ENCODE results near the gene OAS1. TPM values are rescaled to one million over a fixed set of nuclear protein-coding genes. Genes with fewer than 3 reads are reported as not detected.

The OAS1 gene
- total RNA-seq, 1 donor from 2014 or later, result 19.1 TPM

- Mint-ChIP-seq H3K36me3 (no peaks in the 10 kb centered on the region), H3K27ac (no peak overlapping the region), H3K4me1 (ENCODE audit: unreplicated experiment) (no peaks in the 10 kb centered on the region), H3K9me3 (no peaks in the 10 kb centered on the region), H3K27me3 (peaks cover 73% of the 10 kb centered on the region), H3K4me3 (no peak overlapping the region)
- DNase-seq (ENCODE audit: extremely low spot score, unreplicated experiment), result no peak
- no peak for TF ChIP-seq CTCF (conservative IDR thresholded peaks at IDR 0.05)
Measured at GRCh38 chr12:112876506-112876905, 30.3 kb upstream of the OAS1 start.

GRCh38 chr12:112877006-112877405 lies 29.8 kb upstream of the OAS1 start:
- H3K36me3 Mint-ChIP-seq, result no peaks in the 10 kb centered on the region
- no peaks in the 10 kb centered on the region for H3K9me3 Mint-ChIP-seq
- no peak for DNase-seq (ENCODE audit: extremely low spot score, unreplicated experiment)
- no peak for TF ChIP-seq CTCF (conservative IDR thresholded peaks at IDR 0.05)
- H3K27me3 Mint-ChIP-seq, result peaks cover 73% of the 10 kb centered on the region
- no peak overlapping the region for H3K27ac Mint-ChIP-seq
- no peak overlapping the region for H3K4me3 Mint-ChIP-seq
- no peaks in the 10 kb centered on the region for H3K4me1 Mint-ChIP-seq (ENCODE audit: unreplicated experiment)

- H3K9me3 Mint-ChIP-seq, result no peaks in the 10 kb centered on the region
- DNase-seq (ENCODE audit: extremely low spot score, unreplicated experiment), result no peak
- H3K27ac Mint-ChIP-seq, result no peak overlapping the region
- no peak overlapping the region for H3K4me3 Mint-ChIP-seq
- H3K27me3 Mint-ChIP-seq, result peaks cover 72% of the 10 kb centered on the region
- no peaks in the 10 kb centered on the region for H3K4me1 Mint-ChIP-seq (ENCODE audit: unreplicated experiment)
- H3K36me3 Mint-ChIP-seq, result no peaks in the 10 kb centered on the region
- TF ChIP-seq CTCF (conservative IDR thresholded peaks at IDR 0.05), result no peak
Measured at GRCh38 chr12:112878488-112878887, 28.3 kb upstream of the OAS1 start.

- Mint-ChIP-seq H3K27me3 (peaks cover 69% of the 10 kb centered on the region), H3K4me3 (no peak overlapping the region), H3K27ac (no peak overlapping the region), H3K36me3 (no peaks in the 10 kb centered on the region), H3K9me3 (no peaks in the 10 kb centered on the region), H3K4me1 (ENCODE audit: unreplicated experiment) (no peaks in the 10 kb centered on the region)
- no peak for DNase-seq (ENCODE audit: extremely low spot score, unreplicated experiment)
- TF ChIP-seq CTCF (conservative IDR thresholded peaks at IDR 0.05), result no peak
Measured at GRCh38 chr12:112879191-112879705, 27.5 kb upstream of the OAS1 start.

- Mint-ChIP-seq H3K36me3 (no peaks in the 10 kb centered on the region), H3K9me3 (peaks cover 6% of the 10 kb centered on the region)
- no peak for DNase-seq (ENCODE audit: extremely low spot score, unreplicated experiment)
Measured at GRCh38 chr12:112881602-112882001, 25.2 kb upstream of the OAS1 start.

More at GRCh38 chr12:112881602-112882001, 25.2 kb upstream of the OAS1 start:
- Mint-ChIP-seq H3K27me3 (peaks cover 64% of the 10 kb centered on the region), H3K4me1 (ENCODE audit: unreplicated experiment) (no peaks in the 10 kb centered on the region), H3K4me3 (no peak overlapping the region), H3K27ac (no peak overlapping the region)
- TF ChIP-seq CTCF (conservative IDR thresholded peaks at IDR 0.05), result no peak

All from type B pancreatic cell (in vitro differentiated cells).